Measurements from ENCODE around the gene CTBS.

The CTBS gene

DNA sequence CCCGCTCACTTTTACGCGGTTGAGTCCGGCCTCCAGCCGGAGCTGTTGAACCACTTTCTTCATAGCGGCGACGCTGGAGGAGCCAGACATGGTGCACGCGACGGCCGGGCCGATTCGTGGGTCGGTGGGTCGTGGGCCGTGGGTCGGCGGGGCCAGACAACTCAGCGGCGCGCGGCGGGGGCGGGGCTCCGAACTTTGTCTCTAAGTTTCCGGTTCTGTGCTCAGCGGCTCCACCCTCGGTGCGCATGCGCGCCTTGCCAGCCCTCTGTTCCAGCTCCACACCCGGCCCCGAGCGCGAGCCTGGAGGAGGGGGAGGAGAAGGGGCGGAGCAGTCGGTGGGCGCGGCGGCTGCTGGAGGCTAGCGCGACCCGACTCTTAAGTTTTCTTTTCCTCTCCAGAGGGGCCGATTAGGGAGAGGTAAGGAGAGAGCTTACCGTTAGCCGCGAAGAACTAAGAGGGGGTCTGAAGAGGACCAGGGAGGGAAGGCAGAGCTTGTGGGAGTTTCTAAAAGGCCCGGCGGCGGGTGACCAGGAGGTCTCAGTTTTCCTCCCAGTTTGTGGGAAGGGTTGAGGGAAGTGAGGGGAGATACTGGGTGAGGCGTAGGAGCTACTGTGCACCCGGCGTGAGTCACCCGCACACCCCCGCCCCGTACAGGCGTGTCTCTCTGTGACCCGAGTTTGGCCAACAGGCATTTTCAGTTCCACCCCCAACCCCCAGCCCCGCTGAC is 68.1 kb downstream of the CTBS start, which contains the start of the genes GNG5 and SPATA1:
GNG5 (minus strand) TSS at position 580 of the 727 bp plus-strand sequence; CDS start at position 90, 490 bp downstream.
SPATA1 (plus strand) TSS at position 385 of the 727 bp plus-strand sequence. CDS start 9,974 bp downstream, outside the sequence.
- DNase-seq (ENCODE audit: low spot score), result peak; percentile 95

DNA sequence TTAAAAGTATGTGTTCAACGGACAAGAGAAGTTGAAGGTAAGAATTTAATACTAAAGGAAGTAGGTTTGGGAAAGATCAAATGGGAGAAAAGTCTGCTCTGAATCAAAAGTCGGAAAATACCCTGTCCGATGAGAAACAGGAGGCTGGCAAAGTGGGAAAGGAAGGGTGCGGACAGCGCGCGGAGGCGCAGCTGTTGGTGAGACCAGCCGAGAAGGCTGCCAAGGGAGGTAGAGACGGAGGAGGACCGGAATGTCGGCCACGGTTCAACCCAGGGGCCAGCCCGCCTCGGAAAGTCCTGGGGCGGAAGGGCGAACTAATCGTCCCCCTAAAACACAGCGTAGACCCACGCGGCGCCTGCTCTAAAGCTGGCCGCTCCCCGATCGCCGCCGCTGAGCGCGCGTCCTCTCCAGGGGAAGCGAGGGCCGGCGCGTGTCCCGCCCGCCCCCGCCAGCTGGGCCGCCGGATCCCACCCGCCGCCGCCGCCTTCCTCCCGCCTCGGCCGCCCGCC is 68.7 kb downstream of the CTBS start:
- peak; percentile 81 for DNase-seq (ENCODE audit: low spot score)

DNA sequence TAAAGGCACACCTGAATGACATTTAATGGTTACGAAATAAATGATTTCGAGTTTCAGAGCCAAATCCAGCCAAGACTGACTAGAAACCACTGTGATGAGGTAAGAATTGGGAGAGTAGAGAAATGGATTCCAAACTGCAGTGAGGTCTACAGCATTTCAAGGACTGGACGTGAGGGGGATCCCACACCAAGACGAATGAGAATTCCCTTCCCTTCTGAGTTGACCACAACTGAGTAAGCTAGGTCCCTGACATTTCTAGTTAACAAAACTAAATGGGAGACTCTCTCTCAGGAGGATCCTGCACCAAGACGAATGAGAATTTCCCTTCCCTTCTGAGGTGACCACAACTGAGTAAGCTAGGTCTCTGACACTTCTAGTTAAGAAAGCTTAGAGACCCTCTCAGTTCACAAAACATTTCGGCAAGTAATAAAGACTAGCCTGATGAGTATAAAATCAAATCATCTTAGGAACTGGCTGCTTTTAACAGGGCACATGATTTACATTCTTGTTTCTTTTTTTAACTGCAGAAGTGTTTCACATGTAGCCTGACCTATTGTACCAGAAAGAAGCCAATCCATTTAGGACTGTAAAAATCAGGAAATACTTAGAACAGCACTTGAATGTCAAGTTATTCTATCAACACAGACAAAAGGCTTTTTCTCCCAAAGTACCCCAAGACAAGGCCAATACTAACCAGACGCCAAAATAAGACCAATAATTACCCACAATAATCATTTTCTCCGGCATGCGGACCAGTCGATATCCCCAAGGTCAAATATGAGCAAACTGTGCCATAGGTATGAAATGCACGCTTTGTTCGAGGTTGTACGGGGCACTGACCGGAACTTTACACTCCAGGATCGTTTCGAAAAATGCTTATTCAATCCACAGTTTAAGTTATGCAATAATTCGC is 69.4 kb downstream of the CTBS start:
- DNase-seq (ENCODE audit: low spot score), result no peak

DNA sequence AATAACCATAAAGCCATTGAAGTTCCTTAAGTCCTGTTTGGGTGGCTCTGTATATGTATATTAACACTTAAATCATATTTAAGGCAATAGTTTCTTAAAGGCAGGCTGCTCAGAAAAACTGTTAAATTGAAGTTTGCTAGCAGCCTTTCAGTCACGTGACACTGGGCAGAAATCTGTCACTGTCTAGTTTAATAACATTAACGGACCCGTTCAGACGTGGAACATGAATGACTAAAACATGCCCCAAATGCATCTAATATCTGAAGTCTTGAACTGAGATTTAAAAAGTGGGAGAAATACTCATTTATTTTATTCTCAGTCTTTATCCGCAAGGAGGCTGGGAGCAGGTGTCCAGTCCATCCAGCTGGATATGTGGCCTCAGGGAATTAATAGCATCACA is 71.3 kb downstream of the CTBS start:
- DNase-seq (ENCODE audit: low spot score), result no peak
